Spleen (tissue), 7 donors: ENCODE data around the gene SLC19A2.

ENCODE experiments used
- POLR2A ChIP-seq, 3 donors: fragments of 450-650 bp; IDR thresholded peaks; one replicate each; pipeline ENCODE4 v1.5.1; 2017; ENCODE audit warnings: antibody characterized with exemption in 3 of 3, mild to moderate bottlenecking in 1 of 3
- POLR2AphosphoS5 ChIP-seq, 3 donors: sonication (generic); formaldehyde crosslinking; IDR thresholded peaks; one replicate each; pipeline ENCODE4 v1.5.1; 2017; ENCODE audit warnings: antibody characterized with exemption in 3 of 3
- TF ChIP-seq, protein P1 (sequence below), 11 experiments: fragments of 200-600 bp in 7 of 11; fragments of 450-650 bp in 4 of 11; sonication (generic) in 4 of 11; IDR thresholded peaks in 8 of 11; conservative IDR thresholded peaks in 3 of 11; 1 replicate in 7 of 11; 2 replicates in 4 of 11; pipeline versions ENCODE4 v1.4.0 to v1.8.0; 2016 to 2021; ENCODE audit warnings: antibody characterized with exemption in 11 of 11, inconsistent platforms in 4 of 11, mild to moderate bottlenecking in 1 of 11
- donor health status: DM: no; HTN: no; CAD: no; lungs with moderate emphysema.
- donor health status: DM: no; HTN: no; CAD: no.
- donor health status: DM: no; HTN: no; CAD: no.

DNA sequence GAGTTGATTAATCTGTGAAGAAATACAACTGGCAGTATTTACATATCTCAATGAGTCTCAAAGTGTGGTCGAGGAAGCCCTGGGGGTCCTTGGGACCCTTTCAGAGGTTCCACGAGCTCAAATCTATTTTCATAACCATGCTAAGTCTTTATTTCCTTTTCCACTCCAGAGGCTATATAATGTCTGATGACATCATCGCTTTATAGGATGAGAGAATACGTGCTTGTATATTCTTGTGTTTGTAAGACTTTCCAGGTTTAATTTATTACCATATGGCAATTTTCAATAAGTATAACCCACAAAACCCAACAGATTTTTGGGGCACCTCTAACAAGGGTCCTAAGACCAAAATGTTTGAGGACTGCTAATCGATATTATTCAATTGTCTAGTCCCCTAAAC lies 1.4 kb upstream of the SLC19A2 start:
- TF ChIP-seq, protein P1, sequence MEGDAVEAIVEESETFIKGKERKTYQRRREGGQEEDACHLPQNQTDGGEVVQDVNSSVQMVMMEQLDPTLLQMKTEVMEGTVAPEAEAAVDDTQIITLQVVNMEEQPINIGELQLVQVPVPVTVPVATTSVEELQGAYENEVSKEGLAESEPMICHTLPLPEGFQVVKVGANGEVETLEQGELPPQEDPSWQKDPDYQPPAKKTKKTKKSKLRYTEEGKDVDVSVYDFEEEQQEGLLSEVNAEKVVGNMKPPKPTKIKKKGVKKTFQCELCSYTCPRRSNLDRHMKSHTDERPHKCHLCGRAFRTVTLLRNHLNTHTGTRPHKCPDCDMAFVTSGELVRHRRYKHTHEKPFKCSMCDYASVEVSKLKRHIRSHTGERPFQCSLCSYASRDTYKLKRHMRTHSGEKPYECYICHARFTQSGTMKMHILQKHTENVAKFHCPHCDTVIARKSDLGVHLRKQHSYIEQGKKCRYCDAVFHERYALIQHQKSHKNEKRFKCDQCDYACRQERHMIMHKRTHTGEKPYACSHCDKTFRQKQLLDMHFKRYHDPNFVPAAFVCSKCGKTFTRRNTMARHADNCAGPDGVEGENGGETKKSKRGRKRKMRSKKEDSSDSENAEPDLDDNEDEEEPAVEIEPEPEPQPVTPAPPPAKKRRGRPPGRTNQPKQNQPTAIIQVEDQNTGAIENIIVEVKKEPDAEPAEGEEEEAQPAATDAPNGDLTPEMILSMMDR (IDR thresholded peaks at IDR 0.05 in 8 of 11, conservative IDR thresholded peaks at IDR 0.05 in 3 of 11), result no peak
- TF ChIP-seq POLR2A (IDR thresholded peaks at IDR 0.05), result no peak
- no peak for TF ChIP-seq POLR2AphosphoS5 (IDR thresholded peaks at IDR 0.05)
